ENCODE data around the gene KRTAP10-7.

KRTAP10-7 gene

DNA sequence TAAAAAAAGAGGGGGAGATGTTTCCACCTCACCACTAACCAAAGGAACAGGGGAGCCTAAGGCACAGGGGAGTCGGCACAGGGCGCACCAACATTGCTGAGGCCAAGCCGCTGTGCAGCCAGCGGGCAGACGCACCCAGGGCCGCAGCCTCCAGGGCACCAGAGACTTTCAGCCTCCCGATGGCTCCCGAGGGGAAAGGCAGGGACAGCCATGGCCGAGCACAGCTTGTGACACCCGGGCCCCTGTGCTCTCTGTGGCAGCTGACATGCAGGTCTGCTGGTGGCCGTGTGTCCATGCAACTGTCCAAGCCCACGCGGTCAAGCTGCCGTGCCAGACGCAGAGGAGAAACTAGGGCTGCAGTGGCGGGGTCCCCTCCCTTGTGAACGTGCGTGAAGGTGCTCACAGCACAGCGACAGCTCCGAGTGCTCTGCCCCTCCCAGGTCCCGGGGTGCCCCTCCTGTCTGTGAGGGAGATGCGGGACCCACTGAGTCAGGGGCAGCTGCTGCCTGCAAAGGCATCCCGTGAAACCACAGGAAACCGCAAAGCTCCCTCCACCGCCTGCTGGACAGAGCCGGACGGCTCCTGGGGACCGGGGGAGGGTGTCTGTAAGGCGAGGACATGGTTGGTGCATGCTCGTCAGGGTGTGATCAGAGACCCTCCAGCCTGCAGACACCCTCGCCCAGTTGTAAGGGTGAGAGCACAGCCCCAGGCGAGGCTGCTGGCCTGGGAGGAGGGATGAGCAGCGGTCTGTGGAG is 48.3 kb downstream of the KRTAP10-7 start:
- Histone ChIP-seq H3K27ac (no peak overlapping the region), H3K9me3 (peaks cover 3% of the 10 kb centered on the region), H3K4me3 (ENCODE audit: low read depth in 1 of 2, low read length in 1 of 2) (no peak overlapping the region), H3K27me3 (peaks cover 17% of the 10 kb centered on the region), H3K36me3 (no peaks in the 10 kb centered on the region), H3K4me1 (ENCODE audit: control insufficient read depth in 1 of 2, insufficient read depth in 1 of 2, low read depth in 1 of 2, low read length in 1 of 2) (no peaks in the 10 kb centered on the region)
- TF ChIP-seq, protein P1, sequence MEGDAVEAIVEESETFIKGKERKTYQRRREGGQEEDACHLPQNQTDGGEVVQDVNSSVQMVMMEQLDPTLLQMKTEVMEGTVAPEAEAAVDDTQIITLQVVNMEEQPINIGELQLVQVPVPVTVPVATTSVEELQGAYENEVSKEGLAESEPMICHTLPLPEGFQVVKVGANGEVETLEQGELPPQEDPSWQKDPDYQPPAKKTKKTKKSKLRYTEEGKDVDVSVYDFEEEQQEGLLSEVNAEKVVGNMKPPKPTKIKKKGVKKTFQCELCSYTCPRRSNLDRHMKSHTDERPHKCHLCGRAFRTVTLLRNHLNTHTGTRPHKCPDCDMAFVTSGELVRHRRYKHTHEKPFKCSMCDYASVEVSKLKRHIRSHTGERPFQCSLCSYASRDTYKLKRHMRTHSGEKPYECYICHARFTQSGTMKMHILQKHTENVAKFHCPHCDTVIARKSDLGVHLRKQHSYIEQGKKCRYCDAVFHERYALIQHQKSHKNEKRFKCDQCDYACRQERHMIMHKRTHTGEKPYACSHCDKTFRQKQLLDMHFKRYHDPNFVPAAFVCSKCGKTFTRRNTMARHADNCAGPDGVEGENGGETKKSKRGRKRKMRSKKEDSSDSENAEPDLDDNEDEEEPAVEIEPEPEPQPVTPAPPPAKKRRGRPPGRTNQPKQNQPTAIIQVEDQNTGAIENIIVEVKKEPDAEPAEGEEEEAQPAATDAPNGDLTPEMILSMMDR (IDR thresholded peaks at IDR 0.05): no peak

DNA sequence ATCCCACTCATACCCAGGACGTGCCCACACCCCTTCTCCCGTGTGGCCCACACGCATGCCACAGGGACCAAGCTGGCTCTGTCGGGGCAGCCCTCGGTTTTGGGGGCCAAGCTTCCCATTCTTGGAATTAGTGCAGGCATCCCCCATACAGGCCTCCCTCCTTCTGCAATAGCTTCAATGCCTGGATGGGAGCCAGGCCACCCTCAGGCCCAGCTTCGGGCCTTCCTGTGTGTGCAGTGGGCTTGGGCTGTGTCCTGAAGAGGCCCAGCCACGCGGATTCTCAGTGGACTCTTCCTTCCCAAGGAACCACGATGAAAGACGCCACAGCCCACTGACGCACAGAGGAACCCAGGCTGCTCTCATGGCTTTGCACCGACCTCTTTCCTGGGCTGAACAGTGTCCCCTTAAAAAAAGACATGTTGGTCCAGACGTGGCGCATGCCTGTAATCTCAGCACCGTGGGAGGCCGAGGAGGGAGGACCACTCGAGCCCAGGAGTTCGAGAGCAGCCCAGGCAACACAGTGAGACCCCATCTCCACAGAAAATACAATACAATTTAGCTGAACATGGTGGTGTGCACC is 49.2 kb downstream of the KRTAP10-7 start:
- no peaks in the 10 kb centered on the region for H3K9me3 ChIP-seq
- H3K4me1 ChIP-seq (ENCODE audit: control insufficient read depth in 1 of 2, insufficient read depth in 1 of 2, low read depth in 1 of 2, low read length in 1 of 2): no peaks in the 10 kb centered on the region
- H3K36me3 ChIP-seq: no peaks in the 10 kb centered on the region

DNA sequence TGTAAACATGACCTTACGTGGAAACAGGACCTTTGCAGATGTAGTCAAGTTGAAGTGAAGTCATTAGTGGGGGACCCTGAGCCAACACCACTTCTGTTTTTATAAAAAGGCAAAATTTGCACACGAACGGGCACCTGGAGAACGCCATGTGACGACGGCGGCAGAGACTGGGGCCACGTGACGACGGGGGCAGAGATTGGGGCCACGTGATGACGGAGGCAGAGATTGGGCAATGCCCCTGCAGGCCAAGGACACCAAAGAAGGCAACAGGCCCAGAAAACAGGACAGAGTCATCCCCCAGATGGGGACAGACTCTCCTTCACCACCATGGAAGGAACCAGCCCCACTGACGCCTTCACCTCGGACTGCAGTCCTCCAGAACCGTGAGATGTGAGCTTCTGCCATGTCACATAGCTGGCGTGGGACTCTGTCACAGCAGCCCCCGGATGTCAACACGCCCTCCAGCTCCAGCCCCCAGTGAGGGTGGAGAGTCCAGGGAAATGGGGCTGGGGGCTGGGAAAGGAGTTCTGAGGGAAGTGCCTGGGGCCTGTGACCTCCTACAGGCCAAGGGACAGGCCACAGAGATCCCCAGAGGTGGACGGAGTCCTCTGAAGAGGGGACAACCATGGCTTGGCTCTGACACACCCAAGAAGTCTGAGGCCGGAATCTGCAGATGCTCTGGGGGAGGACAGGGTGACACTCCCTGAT is 50.0 kb downstream of the KRTAP10-7 start:
- H3K27ac ChIP-seq: no peak overlapping the region
- H3K4me3 ChIP-seq (ENCODE audit: low read depth in 1 of 2, low read length in 1 of 2): no peak overlapping the region
- no peaks in the 10 kb centered on the region for H3K9me3 ChIP-seq
- peaks cover 17% of the 10 kb centered on the region for H3K27me3 ChIP-seq
- H3K36me3 ChIP-seq: no peaks in the 10 kb centered on the region
- TF ChIP-seq, protein P1 (IDR thresholded peaks at IDR 0.05): no peak
- no peaks in the 10 kb centered on the region for H3K4me1 ChIP-seq (ENCODE audit: control insufficient read depth in 1 of 2, insufficient read depth in 1 of 2, low read depth in 1 of 2, low read length in 1 of 2)

More for the DNA sequence above, 49.2 kb downstream of the KRTAP10-7 start:
- H3K27ac ChIP-seq: no peak overlapping the region
- H3K4me3 ChIP-seq (ENCODE audit: low read depth in 1 of 2, low read length in 1 of 2): no peak overlapping the region
- TF ChIP-seq, protein P1 (IDR thresholded peaks at IDR 0.05): no peak
- peaks cover 17% of the 10 kb centered on the region for H3K27me3 ChIP-seq

DNA sequence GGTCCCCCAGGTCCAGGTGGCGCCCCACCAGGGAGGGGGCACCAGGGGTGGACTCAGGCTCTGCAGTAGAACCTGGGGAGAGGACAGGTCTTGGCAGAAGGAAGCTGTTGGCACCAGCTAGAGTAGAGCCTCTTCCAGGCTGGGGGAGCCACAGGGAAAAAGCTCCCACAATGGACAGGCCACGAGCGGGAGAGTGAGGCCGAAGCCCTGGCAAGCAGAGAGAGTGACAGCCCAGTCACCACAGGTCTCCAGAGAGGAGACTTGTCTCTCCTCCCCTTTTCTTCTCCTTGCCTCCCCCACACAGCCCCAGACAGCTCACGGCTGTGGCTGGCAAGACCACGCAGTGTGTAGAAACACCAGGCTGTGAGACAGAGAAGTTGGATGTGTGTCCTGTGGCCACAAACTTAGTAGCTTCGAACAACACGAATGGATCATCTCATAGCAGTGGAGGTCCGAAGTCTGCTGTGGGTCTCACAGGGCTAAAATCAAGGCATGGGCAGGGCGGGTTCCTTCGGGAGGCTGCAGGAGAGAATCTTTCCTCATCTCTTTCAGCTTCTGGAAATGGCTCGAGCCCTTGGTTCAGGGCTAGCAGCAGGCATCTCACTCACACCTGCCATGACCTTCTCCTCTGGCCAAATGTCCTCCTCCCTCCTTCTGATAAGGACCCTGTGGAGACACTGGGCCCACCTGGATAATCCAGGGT is 50.7 kb downstream of the KRTAP10-7 start:
- no peaks in the 10 kb centered on the region for H3K9me3 ChIP-seq

More for the DNA sequence above, 50.7 kb downstream of the KRTAP10-7 start:
- TF ChIP-seq, protein P1 (IDR thresholded peaks at IDR 0.05): no peak
- Histone ChIP-seq H3K36me3 (no peaks in the 10 kb centered on the region), H3K4me3 (ENCODE audit: low read depth in 1 of 2, low read length in 1 of 2) (no peak overlapping the region), H3K4me1 (ENCODE audit: control insufficient read depth in 1 of 2, insufficient read depth in 1 of 2, low read depth in 1 of 2, low read length in 1 of 2) (no peaks in the 10 kb centered on the region), H3K27ac (no peak overlapping the region), H3K27me3 (peaks cover 17% of the 10 kb centered on the region)

All from neutrophil (primary cell).